ENCODE measurements around the gene PRDM10. TPM values are rescaled to one million over a fixed set of nuclear protein-coding genes. Genes with fewer than 3 reads are reported as not detected.

Gene PRDM10
- total RNA-seq, 1 experiment from 2014 or later: 9.2 TPM

GRCh38 chr11:130031056-130031455 lies 28.4 kb upstream of the PRDM10 start:
- Histone ChIP-seq H3K4me2 (ENCODE audit: low read length) (no peak overlapping the region), H3K36me3 (ENCODE audit: control insufficient read depth in 1 of 2, insufficient read depth in 2 of 2, low read length in 2 of 2) (no peaks in the 10 kb centered on the region), H3K4me3 (replicated peaks in 1 of 2; ENCODE audit: low read depth in 1 of 2, low read length in 2 of 2) (no peak overlapping the region), H3K27ac (ENCODE audit: low read depth, low read length) (no peak overlapping the region), H2AFZ (ENCODE audit: low read depth, low read length, poor library complexity, severe bottlenecking) (no peak overlapping the region), H3K79me2 (ENCODE audit: insufficient read depth, low read length) (no peaks in the 10 kb centered on the region), H3K27me3 (ENCODE audit: insufficient read depth, low read length) (no peaks in the 10 kb centered on the region), H3K9me3 (ENCODE audit: control insufficient read depth in 1 of 2, insufficient read depth in 1 of 2, low read depth in 1 of 2, low read length in 2 of 2) (no peaks in the 10 kb centered on the region), H3K4me1 (ENCODE audit: control insufficient read depth in 1 of 2, insufficient read depth in 2 of 2, low read length in 2 of 2) (no peaks in the 10 kb centered on the region), H3K9me2 (ENCODE audit: insufficient read depth) (no peaks in the 10 kb centered on the region), H4K20me1 (ENCODE audit: insufficient read depth) (no peaks in the 10 kb centered on the region), H3K9ac (ENCODE audit: low read length) (no peak overlapping the region)
- ChIA-PET RAD21 (ENCODE audit: low non-redundant PET in 1 of 2, low total read pairs in 2 of 2, uncharacterized antibody in 2 of 2, unreplicated experiment in 2 of 2) (no interaction called here), CTCF (no interaction called here), POLR2A (no interaction called here)
- no peak for DNase-seq (ENCODE audit: low read depth, low spot score)
- intact Hi-C loops (cut with micrococcal nuclease): no loop called here
- TF ChIP-seq ZBTB33 (IDR thresholded peaks at IDR 0.05; ENCODE audit: extremely low read depth, insufficient replicate concordance, low read length) (no peak), CEBPB (IDR thresholded peaks at IDR 0.05; ENCODE audit: low read depth) (no peak), CTCF (IDR thresholded peaks at IDR 0.05 in 2 of 3, conservative IDR thresholded peaks at IDR 0.05 in 1 of 3; ENCODE audit: borderline replicate concordance in 1 of 3, insufficient read depth in 1 of 3, low read depth in 2 of 3, low read length in 2 of 3) (no peak), CBX3 (IDR thresholded peaks at IDR 0.05; ENCODE audit: low read depth) (no peak), FOSL1 (IDR thresholded peaks at IDR 0.05; ENCODE audit: low read depth) (no peak), JUND (IDR thresholded peaks at IDR 0.05) (no peak), POLR2A (IDR thresholded peaks at IDR 0.05; ENCODE audit: borderline replicate concordance, extremely low read depth, insufficient read depth, insufficient read length) (no peak), SP1 (IDR thresholded peaks at IDR 0.05; ENCODE audit: low read depth) (no peak), RAD21 (IDR thresholded peaks at IDR 0.05; ENCODE audit: low read depth) (no peak), ZNF274 (IDR thresholded peaks at IDR 0.05; ENCODE audit: low read depth, low read length) (no peak), REST (IDR thresholded peaks at IDR 0.05; ENCODE audit: low read depth) (no peak), MAX (IDR thresholded peaks at IDR 0.05) (no peak), ELF1 (IDR thresholded peaks at IDR 0.05; ENCODE audit: borderline replicate concordance, low read depth) (no peak), TCF7L2 (IDR thresholded peaks at IDR 0.05; ENCODE audit: borderline replicate concordance, extremely low read depth, insufficient read depth, insufficient read length) (no peak)
- BruUV-seq (replicated peaks): no TSS peak
- ATAC-seq: no peak
